Measurements from ENCODE around the gene KCTD17.

The KCTD17 gene
- total RNA-seq = 14.2 to 21.3 reads per million in 2 donors

DNA sequence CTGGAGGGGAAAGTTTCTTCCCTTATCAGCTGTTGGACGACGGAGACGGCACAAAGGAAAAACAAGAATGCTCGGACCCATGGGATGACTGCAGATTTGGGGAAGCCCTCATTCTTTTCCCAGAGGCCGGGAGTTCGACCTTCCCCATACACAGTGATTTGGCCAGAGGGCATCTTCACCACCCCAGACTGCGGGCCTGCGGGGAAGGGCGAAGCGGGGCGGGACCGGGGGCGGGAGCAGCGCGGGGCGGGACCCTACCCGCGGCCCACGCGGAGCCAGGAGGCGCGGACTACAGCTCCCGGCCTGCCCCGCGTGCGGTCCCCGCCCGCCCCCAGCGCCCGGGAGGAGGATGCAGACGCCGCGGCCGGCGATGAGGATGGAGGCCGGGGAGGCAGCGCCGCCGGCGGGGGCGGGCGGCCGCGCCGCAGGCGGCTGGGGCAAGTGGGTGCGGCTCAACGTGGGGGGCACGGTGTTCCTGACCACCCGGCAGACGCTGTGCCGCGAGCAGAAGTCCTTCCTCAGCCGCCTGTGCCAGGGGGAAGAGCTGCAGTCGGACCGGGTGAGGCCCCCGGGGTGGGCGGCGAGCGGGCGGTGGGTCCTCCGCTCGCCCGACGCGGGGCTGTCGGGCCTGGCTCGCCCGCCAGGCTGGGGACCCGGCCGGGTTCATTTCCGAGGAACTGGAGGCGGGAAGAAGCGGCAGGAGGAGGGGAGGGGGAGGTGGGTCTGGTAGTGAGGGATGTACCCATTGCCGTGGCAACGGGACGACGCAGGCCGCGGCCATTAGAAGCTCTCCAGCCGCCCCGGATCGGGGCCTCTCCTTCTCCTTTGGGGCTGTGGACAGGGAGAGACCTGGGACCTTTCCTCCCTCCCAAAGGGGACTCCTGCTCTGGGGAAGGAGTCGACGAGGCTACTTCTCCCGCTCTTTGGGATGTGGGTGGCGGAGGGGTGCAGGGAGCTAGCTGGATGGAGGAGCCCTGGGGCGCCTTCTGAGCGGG, at the start of gene KCTD17:
Gene KCTD17, plus strand, starts transcription at position 352 of the 995 bp plus-strand sequence. Its CDS starts 19 bp downstream, at position 371.
- DNase-seq = peak; percentile 61

GRCh38 chr22:37001826-37002225, 49.7 kb upstream of the KCTD17 start:
- DNase-seq = no peak

- DNase-seq = no peak
Observed at GRCh38 chr22:37002633-37003032, 48.9 kb upstream of the KCTD17 start.

GRCh38 chr22:37007651-37008050, 43.9 kb upstream of the KCTD17 start:
- no peak for DNase-seq

GRCh38 chr22:37008365-37008764, 43.2 kb upstream of the KCTD17 start:
- no peak for DNase-seq

DNA sequence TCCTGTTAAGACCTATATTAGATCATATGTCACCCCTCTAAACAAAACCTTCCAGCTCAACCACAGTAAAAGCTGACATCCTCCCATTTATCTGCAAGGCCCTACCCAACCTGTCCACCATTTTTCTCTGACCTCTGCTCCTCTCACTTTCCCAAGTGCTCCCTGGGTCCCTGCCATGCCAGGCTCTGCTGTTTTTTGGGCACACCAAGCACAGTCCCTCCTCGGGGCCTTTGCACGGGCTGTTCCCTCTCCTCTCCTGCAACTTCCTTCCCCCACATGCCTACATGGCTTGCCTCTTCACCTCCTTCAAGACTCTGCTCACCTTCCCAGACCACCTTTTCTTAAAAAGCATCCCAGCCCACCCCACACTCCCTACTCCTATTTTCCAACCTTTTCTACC, 42.1 kb upstream of the KCTD17 start:
- DNase-seq = no peak

- DNase-seq = no peak
Observed at GRCh38 chr22:37010174-37010573, 41.4 kb upstream of the KCTD17 start.

- no peak for DNase-seq
Observed at GRCh38 chr22:37010976-37011375, 40.6 kb upstream of the KCTD17 start.

DNA sequence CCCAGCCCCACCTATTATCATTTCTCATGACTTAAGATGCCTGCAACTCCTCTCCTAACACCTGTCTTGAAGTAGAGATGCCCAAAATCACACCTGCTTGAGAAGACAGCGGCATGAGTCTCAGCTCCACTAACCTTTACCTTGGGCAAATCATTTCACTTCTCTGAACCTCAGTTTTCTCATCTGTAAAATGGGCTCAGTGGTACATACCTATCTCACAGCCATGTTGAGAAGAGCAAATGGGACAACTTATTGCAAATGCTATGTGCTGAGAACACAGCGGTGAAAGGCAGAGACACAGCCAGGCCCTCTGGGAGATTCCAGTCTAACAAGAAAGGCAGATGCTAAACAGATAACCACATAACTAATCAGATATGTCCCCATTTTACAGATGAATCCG, 40.1 kb upstream of the KCTD17 start:
- DNase-seq = no peak

DNA sequence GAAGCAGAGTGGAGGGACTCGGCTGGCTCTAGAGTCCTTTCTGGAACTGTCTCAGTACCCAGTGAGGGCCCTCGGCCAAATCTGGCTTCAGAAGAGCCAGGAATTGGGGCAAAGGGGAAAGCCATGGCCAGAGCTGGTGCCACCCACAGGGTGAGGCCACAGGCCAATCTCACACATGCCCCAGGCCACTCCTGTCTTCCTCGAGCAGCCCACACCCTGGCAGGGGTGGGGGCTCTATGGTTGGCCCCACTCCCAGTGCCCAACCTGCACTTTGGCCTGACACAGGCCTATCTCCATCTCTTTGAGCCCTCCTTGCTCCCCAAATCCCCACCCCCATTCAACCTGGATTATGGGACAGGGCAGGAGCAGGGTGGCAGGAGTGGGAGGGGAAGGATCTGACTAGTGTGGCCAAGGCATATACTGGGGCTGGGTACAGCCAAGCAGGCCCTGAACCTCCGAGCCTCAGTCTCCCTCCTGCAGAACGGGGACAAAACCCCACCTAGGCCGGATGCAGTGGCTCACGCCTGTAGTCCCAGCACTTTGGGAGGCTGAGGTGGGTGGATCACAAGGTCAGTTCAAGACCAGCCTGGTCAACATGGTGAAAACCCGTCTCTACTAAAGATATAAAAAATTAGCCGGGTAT, 39.2 kb upstream of the KCTD17 start:
- no peak for DNase-seq

DNA sequence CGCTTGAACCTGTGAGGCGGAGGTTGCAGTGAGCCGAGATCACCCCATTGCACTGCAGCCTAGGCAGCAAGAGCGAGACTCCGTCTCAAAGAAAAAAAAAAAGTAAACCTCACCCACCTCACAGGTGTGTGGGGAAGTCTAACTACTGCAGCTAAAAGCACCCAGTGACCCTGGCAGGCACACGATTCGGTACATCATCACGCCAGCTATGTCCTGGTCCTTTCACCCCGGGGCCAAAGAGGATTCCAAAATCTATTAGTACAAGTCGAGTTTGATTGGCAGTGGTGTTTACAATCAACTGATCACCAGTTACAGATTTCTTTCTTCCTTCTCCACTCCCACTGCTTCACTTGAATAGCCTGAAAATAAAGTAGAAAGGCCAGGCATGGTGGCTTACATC, 38.6 kb upstream of the KCTD17 start:
- DNase-seq = no peak

DNA sequence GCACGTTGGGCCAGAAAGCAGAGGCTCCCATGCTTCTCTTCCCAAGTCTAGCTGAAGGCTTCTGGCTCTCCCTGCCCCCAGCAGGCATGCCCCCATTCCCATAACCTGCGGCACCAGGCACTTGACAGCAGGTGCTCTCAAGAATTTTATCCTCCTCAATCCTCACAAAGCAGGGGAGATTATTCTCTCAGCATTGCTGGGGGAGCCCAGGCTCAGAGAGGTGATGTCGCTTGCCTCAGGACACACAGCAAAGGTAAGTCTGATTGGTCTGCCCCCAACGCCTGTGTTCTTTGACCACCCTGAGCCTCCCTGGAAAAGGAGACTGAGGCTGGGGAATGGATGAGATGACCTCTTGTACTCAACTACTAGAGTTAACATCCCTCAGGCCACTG, 37.1 kb upstream of the KCTD17 start:
- DNase-seq = no peak

DNA sequence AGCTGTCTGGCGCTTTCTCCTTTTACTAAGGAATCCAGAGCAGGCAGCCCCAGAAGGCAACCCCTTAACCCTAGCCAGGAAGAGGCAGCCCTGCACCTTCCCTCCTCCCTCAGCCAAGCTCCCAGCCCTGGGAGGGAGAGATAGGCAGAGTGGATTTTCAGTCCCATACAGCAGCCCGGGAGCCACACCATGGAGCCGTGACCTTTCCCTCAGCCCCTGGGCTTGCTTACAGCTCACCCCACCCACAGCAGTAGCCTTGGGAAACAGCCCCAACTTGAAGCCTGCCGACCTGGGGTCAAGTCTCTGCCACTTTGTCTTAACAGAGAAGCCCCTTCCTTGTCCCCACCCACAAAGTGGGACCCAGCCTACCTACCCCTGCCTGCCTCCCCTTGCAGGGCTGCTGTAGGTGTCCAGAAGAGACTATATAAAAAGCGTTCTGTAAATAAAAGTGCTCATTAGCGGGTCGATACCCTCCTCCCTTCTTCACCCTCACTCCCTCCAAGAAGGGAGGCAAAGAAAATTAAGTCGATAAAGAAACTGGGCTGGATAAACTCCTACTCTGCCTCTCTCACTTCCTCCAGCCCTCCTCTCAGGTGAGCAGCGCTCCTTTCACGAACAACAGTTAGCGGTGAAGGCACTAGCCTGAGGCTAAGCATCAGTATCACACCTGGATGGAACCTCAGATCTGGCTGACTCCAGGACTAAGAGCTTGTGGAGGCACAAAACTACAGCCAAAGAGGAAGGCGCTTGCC, 36.5 kb upstream of the KCTD17 start:
- DNase-seq = no peak

DNA sequence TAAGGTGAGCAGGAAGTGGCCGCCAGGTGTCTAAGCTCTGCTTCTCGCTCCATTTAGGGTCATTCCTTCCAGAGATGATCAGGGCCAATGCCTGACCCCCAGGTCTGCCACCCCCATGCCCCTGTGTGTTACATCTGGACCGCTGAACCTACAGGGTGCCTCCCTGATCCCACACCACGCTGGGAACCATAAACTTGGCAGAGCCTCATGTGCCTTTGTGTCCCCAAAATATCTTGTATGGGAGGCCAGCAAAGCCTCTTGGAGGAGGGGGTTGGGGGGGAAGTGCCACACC, 36.0 kb upstream of the KCTD17 start:
- no peak for DNase-seq

- no peak for DNase-seq
Observed at GRCh38 chr22:37016134-37016910, 35.2 kb upstream of the KCTD17 start.

GRCh38 chr22:37017356-37017755, 34.2 kb upstream of the KCTD17 start:
- no peak for DNase-seq

GRCh38 chr22:37018086-37018814, 33.3 kb upstream of the KCTD17 start:
- DNase-seq = no peak

GRCh38 chr22:37018815-37019308, 32.7 kb upstream of the KCTD17 start:
- DNase-seq = no peak

- peak; percentile 32 for DNase-seq
Observed at GRCh38 chr22:37019309-37020191, 32.0 kb upstream of the KCTD17 start, which contains the start of the genes MPST and TST. Gene MPST, plus strand, starts transcription at chr22:37019742. Its CDS starts 95 bp downstream, at chr22:37019837. Gene TST, minus strand, starts transcription at chr22:37019447. Its CDS starts 715 bp downstream, at chr22:37018732.

- no peak for DNase-seq
Observed at GRCh38 chr22:37020192-37020479, 31.4 kb upstream of the KCTD17 start.

GRCh38 chr22:37021041-37021440, 30.5 kb upstream of the KCTD17 start:
- no peak for DNase-seq

All from T-helper 9 cell (primary cell).